ENCODE measurements around the gene SYNGR3.

DNA sequence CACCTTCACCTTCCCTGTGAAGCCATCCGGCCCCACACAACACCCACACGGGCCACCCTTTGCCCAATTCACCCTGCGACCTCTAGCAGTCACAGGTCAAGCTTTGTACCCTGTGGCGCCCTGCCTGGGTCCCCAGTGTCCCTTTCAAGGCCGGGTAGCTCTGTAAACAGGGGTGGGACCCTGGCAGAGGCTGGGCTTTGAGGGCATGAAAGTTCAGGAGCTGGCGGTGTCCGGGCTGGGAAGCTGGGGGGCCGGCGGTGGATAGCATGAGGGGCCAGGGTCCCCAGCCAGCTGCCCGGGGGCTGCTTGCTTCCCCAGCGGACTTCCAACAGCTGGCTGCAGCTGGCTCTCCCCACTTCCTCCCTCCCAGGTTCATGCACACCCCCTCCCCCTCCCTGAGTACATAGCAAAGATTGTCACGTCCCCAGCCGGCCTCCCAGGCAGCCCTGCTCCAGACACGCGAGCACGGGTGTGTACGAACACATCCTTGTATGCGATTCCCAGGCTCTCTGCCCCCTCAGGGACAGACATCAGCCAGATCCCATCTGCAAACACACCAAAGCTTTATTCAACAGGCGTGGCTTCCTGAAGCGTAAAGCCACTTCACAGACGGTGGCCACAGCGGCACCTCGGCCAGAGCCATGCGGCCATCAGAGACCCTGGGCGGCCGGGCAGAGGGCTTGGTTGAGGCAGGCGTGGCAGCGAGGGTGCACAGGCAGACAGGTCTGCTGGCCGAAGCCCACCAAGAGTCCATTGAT is 49.7 kb downstream of the SYNGR3 start:
- TF ChIP-seq EP300 (IDR thresholded peaks at IDR 0.05; ENCODE audit: low read depth) = no peak
- peak; percentile 22 for TF ChIP-seq POLR2A (IDR thresholded peaks at IDR 0.05)
